ENCODE measurements around the gene FGGY. TPM values are rescaled to one million over a fixed set of nuclear protein-coding genes. Genes with fewer than 3 reads are reported as not detected.

Gene FGGY
- total RNA-seq, 1 experiment from 2014 or later = 14.6 TPM

- no peak overlapping the region for H3K14ac ChIP-seq (ENCODE audit: insufficient read depth, low read length)
- peaks cover 11 to 16% of the 10 kb centered on the region in 2 experiments; a peak in 4 of 5 replicates for H3K9me3 Mint-ChIP-seq
Measured at GRCh38 chr1:59605184-59605583, 308.3 kb downstream of the FGGY start.

More at GRCh38 chr1:59605184-59605583, 308.3 kb downstream of the FGGY start:
- H4K20me1 ChIP-seq (ENCODE audit: control insufficient read depth, insufficient read depth, insufficient read length) = no peaks in the 10 kb centered on the region
- Mint-ChIP-seq H3K4me1 (peaks cover 4 to 5% of the 10 kb centered on the region in 2 experiments; a peak in 3 of 4 replicates), H3K27me3 (ENCODE audit: low read depth) (no peaks in the 10 kb centered on the region), H3K36me3 (ENCODE audit: insufficient read depth in 1 of 3, low read depth in 3 of 3) (peaks cover 10 to 25% (median 21%) of the 10 kb centered on the region in 3 experiments), H3K4me3 (no peak overlapping the region), H3K27ac (no peak overlapping the region; a peak in 1 of 7 replicates)
- no peak overlapping the region for H2BK120ac ChIP-seq (ENCODE audit: low read depth, low read length, poor library complexity, severe bottlenecking)
- no peak overlapping the region for H4K8ac ChIP-seq (replicated peaks; ENCODE audit: insufficient read length, low read depth, low read length)
- no peak overlapping the region for H2BK20ac ChIP-seq (ENCODE audit: low read depth, low read length, poor library complexity, severe bottlenecking)
- H3T11ph ChIP-seq (ENCODE audit: low read length) = no peak overlapping the region
- no peak overlapping the region for H3K56ac ChIP-seq (ENCODE audit: insufficient read length, low read depth, low read length)
- no peak overlapping the region for H2BK12ac ChIP-seq (ENCODE audit: insufficient read length, low read depth, low read length)
- H3K23ac ChIP-seq (ENCODE audit: insufficient read length, low read depth, low read length) = no peak overlapping the region
- no peak overlapping the region for H2BK5ac ChIP-seq (ENCODE audit: insufficient read length, low read length)
- no peak overlapping the region for H2AK5ac ChIP-seq (ENCODE audit: insufficient read length, low read length)
- H3K18ac ChIP-seq (ENCODE audit: insufficient read length, low read depth, low read length) = no peak overlapping the region
- H3K23me2 ChIP-seq (ENCODE audit: insufficient read length, low read depth, low read length, poor library complexity, severe bottlenecking) = no peaks in the 10 kb centered on the region
- no peak overlapping the region for H4K5ac ChIP-seq (ENCODE audit: insufficient read length, low read depth, low read length)
- H3K9me3 ChIP-seq (ENCODE audit: control insufficient read depth, low read depth, low read length) = peaks cover 3% of the 10 kb centered on the region
- H3K9ac ChIP-seq (ENCODE audit: extremely low read depth, insufficient read length, low read length) = no peak overlapping the region
- no peak overlapping the region for H4K91ac ChIP-seq (ENCODE audit: insufficient read length, low read depth, low read length)
- no peak overlapping the region for H2AFZ ChIP-seq (ENCODE audit: low read length)
- no peaks in the 10 kb centered on the region for H3K79me2 ChIP-seq (ENCODE audit: insufficient read depth, low read length)
- no peak overlapping the region for H2BK15ac ChIP-seq (ENCODE audit: low read depth, low read length)
- WGBS (ENCODE audit: extremely low coverage, insufficient read length, low lambda C conversion rate) = no CpG with 5 or more reads among the region's 3 CpGs
- TF ChIP-seq CTCF (conservative IDR thresholded peaks at IDR 0.05) = no peak
- H3K4ac ChIP-seq (ENCODE audit: low read depth, low read length) = no peak overlapping the region
- no peaks in the 10 kb centered on the region for H3K79me1 ChIP-seq (ENCODE audit: insufficient read depth, low read depth, low read length, poor library complexity, severe bottlenecking)
- H3K4me1 ChIP-seq (ENCODE audit: insufficient read depth, low read length) = peaks cover 3% of the 10 kb centered on the region; the same call in 1 of the 2 replicates
- no peak overlapping the region for H3K27ac ChIP-seq (ENCODE audit: insufficient read length, low read depth, low read length)
- H3K4me2 ChIP-seq (ENCODE audit: insufficient read depth, insufficient read length, low read length) = no peak overlapping the region
- no peak for DNase-seq
- H3K27me3 ChIP-seq (ENCODE audit: insufficient read depth, low read length) = no peaks in the 10 kb centered on the region
